ENCODE results near the gene HES4.

GRCh38 chr1:972726-973458 is 27.0 kb downstream of the HES4 start:
- no peak for TF ChIP-seq CTCF (conservative IDR thresholded peaks at IDR 0.05; ENCODE audit: low read depth, low read length)
- no peak for TF ChIP-seq EZH2 (IDR thresholded peaks at IDR 0.05; ENCODE audit: borderline replicate concordance, low read depth, low read length, poor library complexity, severe bottlenecking)

Data from A673 (cell line).